WTC11 (cell line): ENCODE results near the gene B4GALNT1. TPM values are rescaled to one million over a fixed set of nuclear protein-coding genes. Genes with fewer than 3 reads are reported as not detected.

Experiments
- ATAC-seq: fragments of 200-7000 bp; cut with Tn5 transposase; 2 replicates; pipeline ENCODE4 v1.10.0; 2021; ENCODE audit warnings: mild to moderate bottlenecking, moderate library complexity
- CTCF ChIA-PET: fragments of 300-600 bp; sonication (Branson Sonifier 250); formaldehyde crosslinking; loops from one replicate; lab custom pipeline; 2021; ENCODE audit warnings: antibody characterized with exemption; lab: Charles Lee
- POLR2A ChIA-PET: fragments of 350-600 bp; sonication (Branson Sonifier 250); formaldehyde crosslinking; loops from one replicate; lab custom pipeline; 2021; ENCODE audit warnings: antibody characterized with exemption; lab: Charles Lee
- DNase-seq: peaks from one replicate; pipeline ENCODE4 v3.0.0; 2021; ENCODE audit warnings: low spot score
- H3K27ac Mint-ChIP-seq: 2 replicates; pipeline ENCODE4 v1.8.0; 2021; ENCODE audit warnings: mixed read lengths
- H3K27me3 Mint-ChIP-seq: 2 replicates; pipeline ENCODE4 v1.8.0; 2021; ENCODE audit warnings: low read depth, mild to moderate bottlenecking, moderate library complexity, mixed read lengths
- H3K36me3 Mint-ChIP-seq: 2 replicates; pipeline ENCODE4 v1.8.0; 2021; ENCODE audit warnings: mixed read lengths
- H3K4me1 Mint-ChIP-seq: 2 replicates; pipeline ENCODE4 v1.8.0; 2022; ENCODE audit warnings: mixed read lengths
- H3K4me3 Mint-ChIP-seq: 2 replicates; pipeline ENCODE4 v1.8.0; 2021; ENCODE audit warnings: mild to moderate bottlenecking, moderate library complexity, mixed read lengths
- H3K9me3 Mint-ChIP-seq: 2 replicates; pipeline ENCODE4 v1.8.0; 2021; ENCODE audit warnings: mixed read lengths
- AR ChIP-seq: fragments of 250-450 bp; sonication (Bioruptor Pico); IDR thresholded peaks from 2 replicates; pipeline ENCODE4 v1.9.0; 2021; ENCODE audit warnings: mild to moderate bottlenecking
- ERG ChIP-seq: fragments of 250-450 bp; sonication (Bioruptor Pico); IDR thresholded peaks from 2 replicates; pipeline ENCODE4 v1.8.0; 2021; ENCODE audit warnings: mild to moderate bottlenecking
- IRF2 ChIP-seq: sonication (generic); formaldehyde crosslinking; IDR thresholded peaks from 2 replicates; pipeline ENCODE4 v1.8.0; 2022; ENCODE audit warnings: low read depth, missing genetic modification reagents, borderline replicate concordance
- MXD4 ChIP-seq: fragments of 250-450 bp; sonication (Bioruptor Pico); IDR thresholded peaks from 2 replicates; pipeline ENCODE4 v1.8.0; 2021; ENCODE audit warnings: mild to moderate bottlenecking, moderate library complexity, borderline replicate concordance
- NFE2L1 ChIP-seq: sonication (generic); formaldehyde crosslinking; IDR thresholded peaks from 2 replicates; pipeline ENCODE4 v1.8.1; 2023; ENCODE audit warnings: missing genetic modification reagents
- OVOL2 ChIP-seq: fragments of 250-450 bp; sonication (Bioruptor Pico); IDR thresholded peaks from 2 replicates; pipeline ENCODE4 v1.9.0; 2021; ENCODE audit warnings: mild to moderate bottlenecking, borderline replicate concordance
- SMAD3 ChIP-seq: sonication (generic); formaldehyde crosslinking; IDR thresholded peaks from 2 replicates; pipeline ENCODE4 v1.8.0; 2022; ENCODE audit warnings: missing genetic modification reagents, mild to moderate bottlenecking, borderline replicate concordance
- SP1 ChIP-seq: sonication (generic); formaldehyde crosslinking; conservative IDR thresholded peaks from 2 replicates; pipeline ENCODE4 v1.8.1; 2022; ENCODE audit warnings: missing genetic modification reagents
- TCF7 ChIP-seq: sonication (generic); formaldehyde crosslinking; IDR thresholded peaks from 2 replicates; pipeline ENCODE4 v1.8.0; 2022; ENCODE audit warnings: mild to moderate bottlenecking, low read depth, missing genetic modification reagents, moderate library complexity
- TEAD4 ChIP-seq: sonication (generic); formaldehyde crosslinking; IDR thresholded peaks from 2 replicates; pipeline ENCODE4 v1.8.0; 2022; ENCODE audit warnings: mild to moderate bottlenecking, missing genetic modification reagents
- ZNF263 ChIP-seq: sonication (generic); formaldehyde crosslinking; IDR thresholded peaks from 2 replicates; pipeline ENCODE4 v1.8.1; 2022; ENCODE audit warnings: low read depth, mild to moderate bottlenecking, moderate library complexity, missing genetic modification reagents
- ZNF512 ChIP-seq: sonication (generic); formaldehyde crosslinking; IDR thresholded peaks from 2 replicates; pipeline ENCODE4 v1.8.1; 2022; ENCODE audit warnings: missing genetic modification reagents, borderline replicate concordance
- ZSCAN18 ChIP-seq: fragments of 250-450 bp; sonication (Bioruptor Pico); IDR thresholded peaks from 2 replicates; pipeline ENCODE4 v2.1.2; 2022; ENCODE audit warnings: mild to moderate bottlenecking, moderate library complexity
- total RNA-seq: library from RNA; stranded (reverse); gene quantifications from 3 replicates; pipeline ENCODE4 v1.2.3, GENCODE V29; 2021
- TF ChIP-seq, protein P1 (sequence below): sonication (generic); formaldehyde crosslinking; IDR thresholded peaks from 2 replicates; pipeline ENCODE4 v1.8.0; 2022; ENCODE audit warnings: missing genetic modification reagents
- TF ChIP-seq, protein P2 (sequence below): sonication (generic); formaldehyde crosslinking; IDR thresholded peaks from 2 replicates; pipeline ENCODE4 v1.8.1; 2023; ENCODE audit warnings: mild to moderate bottlenecking, missing genetic modification reagents

Gene B4GALNT1
- total RNA-seq, 1 experiment from 2014 or later, result 1.2 TPM

GRCh38 chr12:57632073-57632957 is 686 bp downstream of the B4GALNT1 start:
- no peak for TF ChIP-seq ZNF512 (CRISPR knock-in tag)
- Mint-ChIP-seq H3K27ac (no peak overlapping the region), H3K27me3 (peaks cover 83% of the 10 kb centered on the region), H3K36me3 (no peaks in the 10 kb centered on the region), H3K9me3 (no peaks in the 10 kb centered on the region), H3K4me3 (peak overlapping the region; percentile 74), H3K4me1 (peaks cover 16% of the 10 kb centered on the region)
- ChIA-PET POLR2A (interaction anchor here (1.0 to 1.2 kb wide), 2 partner anchors 12 to 29 kb away, joined by 3 read pairs; no protein-coding TSS in a partner anchor), CTCF (interaction anchor here (0.5 to 4.0 kb wide), 31 partner anchors 7 to 1541 kb away, joined by 3 to 36 read pairs (median 5); partner anchors contain the start of genes ARHGEF25, CYP27B1, DTX3 and OS9)
- ATAC-seq, result peak; percentile 35
- peak; percentile 51 for DNase-seq

- no peak overlapping the region for H3K27ac Mint-ChIP-seq
- no peaks in the 10 kb centered on the region for H3K9me3 Mint-ChIP-seq
- ATAC-seq (no peak), DNase-seq (no peak)
- 0 out of 2 replicates have a peak, but pooled peaks have one; percentile 22 for TF ChIP-seq SP1
- TF ChIP-seq, protein P1, sequence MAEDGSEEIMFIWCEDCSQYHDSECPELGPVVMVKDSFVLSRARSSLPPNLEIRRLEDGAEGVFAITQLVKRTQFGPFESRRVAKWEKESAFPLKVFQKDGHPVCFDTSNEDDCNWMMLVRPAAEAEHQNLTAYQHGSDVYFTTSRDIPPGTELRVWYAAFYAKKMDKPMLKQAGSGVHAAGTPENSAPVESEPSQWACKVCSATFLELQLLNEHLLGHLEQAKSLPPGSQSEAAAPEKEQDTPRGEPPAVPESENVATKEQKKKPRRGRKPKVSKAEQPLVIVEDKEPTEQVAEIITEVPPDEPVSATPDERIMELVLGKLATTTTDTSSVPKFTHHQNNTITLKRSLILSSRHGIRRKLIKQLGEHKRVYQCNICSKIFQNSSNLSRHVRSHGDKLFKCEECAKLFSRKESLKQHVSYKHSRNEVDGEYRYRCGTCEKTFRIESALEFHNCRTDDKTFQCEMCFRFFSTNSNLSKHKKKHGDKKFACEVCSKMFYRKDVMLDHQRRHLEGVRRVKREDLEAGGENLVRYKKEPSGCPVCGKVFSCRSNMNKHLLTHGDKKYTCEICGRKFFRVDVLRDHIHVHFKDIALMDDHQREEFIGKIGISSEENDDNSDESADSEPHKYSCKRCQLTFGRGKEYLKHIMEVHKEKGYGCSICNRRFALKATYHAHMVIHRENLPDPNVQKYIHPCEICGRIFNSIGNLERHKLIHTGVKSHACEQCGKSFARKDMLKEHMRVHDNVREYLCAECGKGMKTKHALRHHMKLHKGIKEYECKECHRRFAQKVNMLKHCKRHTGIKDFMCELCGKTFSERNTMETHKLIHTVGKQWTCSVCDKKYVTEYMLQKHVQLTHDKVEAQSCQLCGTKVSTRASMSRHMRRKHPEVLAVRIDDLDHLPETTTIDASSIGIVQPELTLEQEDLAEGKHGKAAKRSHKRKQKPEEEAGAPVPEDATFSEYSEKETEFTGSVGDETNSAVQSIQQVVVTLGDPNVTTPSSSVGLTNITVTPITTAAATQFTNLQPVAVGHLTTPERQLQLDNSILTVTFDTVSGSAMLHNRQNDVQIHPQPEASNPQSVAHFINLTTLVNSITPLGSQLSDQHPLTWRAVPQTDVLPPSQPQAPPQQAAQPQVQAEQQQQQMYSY (CRISPR knock-in tag), result no peak
- H3K4me3 Mint-ChIP-seq, result peak overlapping the region; percentile 74
- peaks cover 21% of the 10 kb centered on the region for H3K4me1 Mint-ChIP-seq
- ChIA-PET POLR2A (no interaction called here), CTCF (interaction anchor here (1.0 to 3.2 kb wide), 8 partner anchors 11 to 125 kb away, joined by 3 to 23 read pairs (median 4); partner anchors contain the start of gene OS9)
- H3K27me3 Mint-ChIP-seq, result peaks cover 88% of the 10 kb centered on the region
- no peaks in the 10 kb centered on the region for H3K36me3 Mint-ChIP-seq
Measured at GRCh38 chr12:57631566-57632072, 1.4 kb downstream of the B4GALNT1 start.

- ChIA-PET POLR2A (no interaction called here), CTCF (interaction anchor here (1.0 to 3.2 kb wide), 8 partner anchors 10 to 126 kb away, joined by 3 to 23 read pairs (median 4); partner anchors contain the start of gene OS9)
- peaks cover 21% of the 10 kb centered on the region for H3K4me1 Mint-ChIP-seq
- no peak for DNase-seq
- H3K36me3 Mint-ChIP-seq, result no peaks in the 10 kb centered on the region
- H3K27me3 Mint-ChIP-seq, result peaks cover 94% of the 10 kb centered on the region
- H3K27ac Mint-ChIP-seq, result no peak overlapping the region
- no peak for ATAC-seq
- no peaks in the 10 kb centered on the region for H3K9me3 Mint-ChIP-seq
- H3K4me3 Mint-ChIP-seq, result peak overlapping the region; percentile 74; the same call in 1 of the 2 replicates
- no peak for TF ChIP-seq TEAD4 (CRISPR knock-in tag)
- TF ChIP-seq AR, result no peak
- no peak for TF ChIP-seq ZSCAN18 (CRISPR knock-in tag)
- TF ChIP-seq ZNF263 (CRISPR knock-in tag), result no peak
- no peak for TF ChIP-seq TCF7 (CRISPR knock-in tag)
- TF ChIP-seq OVOL2, result no peak
- no peak for TF ChIP-seq IRF2 (CRISPR knock-in tag)
- TF ChIP-seq NFE2L1 (CRISPR knock-in tag), result no peak
- no peak for TF ChIP-seq SMAD3
- TF ChIP-seq, protein P2, sequence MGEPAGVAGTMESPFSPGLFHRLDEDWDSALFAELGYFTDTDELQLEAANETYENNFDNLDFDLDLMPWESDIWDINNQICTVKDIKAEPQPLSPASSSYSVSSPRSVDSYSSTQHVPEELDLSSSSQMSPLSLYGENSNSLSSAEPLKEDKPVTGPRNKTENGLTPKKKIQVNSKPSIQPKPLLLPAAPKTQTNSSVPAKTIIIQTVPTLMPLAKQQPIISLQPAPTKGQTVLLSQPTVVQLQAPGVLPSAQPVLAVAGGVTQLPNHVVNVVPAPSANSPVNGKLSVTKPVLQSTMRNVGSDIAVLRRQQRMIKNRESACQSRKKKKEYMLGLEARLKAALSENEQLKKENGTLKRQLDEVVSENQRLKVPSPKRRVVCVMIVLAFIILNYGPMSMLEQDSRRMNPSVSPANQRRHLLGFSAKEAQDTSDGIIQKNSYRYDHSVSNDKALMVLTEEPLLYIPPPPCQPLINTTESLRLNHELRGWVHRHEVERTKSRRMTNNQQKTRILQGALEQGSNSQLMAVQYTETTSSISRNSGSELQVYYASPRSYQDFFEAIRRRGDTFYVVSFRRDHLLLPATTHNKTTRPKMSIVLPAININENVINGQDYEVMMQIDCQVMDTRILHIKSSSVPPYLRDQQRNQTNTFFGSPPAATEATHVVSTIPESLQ (CRISPR knock-in tag), result no peak
- TF ChIP-seq ERG (CRISPR knock-in tag), result no peak
- no peak for TF ChIP-seq MXD4
Measured at GRCh38 chr12:57630891-57631433, 2.0 kb downstream of the B4GALNT1 start.
